Loucy (cell line): Measurements from ENCODE around the gene NEU4.

Experiments used
- EZH2phosphoT487 ChIP-seq: fragments of 200-600 bp; IDR thresholded peaks from 2 replicates; pipeline ENCODE4 v1.6.1; 2018; ENCODE audit warnings: antibody characterized with exemption, mild to moderate bottlenecking, moderate library complexity, borderline replicate concordance
- TF ChIP-seq, protein P1 (sequence below): fragments of 200-600 bp; sonication (generic); conservative IDR thresholded peaks from 2 replicates; pipeline ENCODE4 v1.5.1; 2014; ENCODE audit warnings: mild to moderate bottlenecking, antibody characterized with exemption, low read length

DNA sequence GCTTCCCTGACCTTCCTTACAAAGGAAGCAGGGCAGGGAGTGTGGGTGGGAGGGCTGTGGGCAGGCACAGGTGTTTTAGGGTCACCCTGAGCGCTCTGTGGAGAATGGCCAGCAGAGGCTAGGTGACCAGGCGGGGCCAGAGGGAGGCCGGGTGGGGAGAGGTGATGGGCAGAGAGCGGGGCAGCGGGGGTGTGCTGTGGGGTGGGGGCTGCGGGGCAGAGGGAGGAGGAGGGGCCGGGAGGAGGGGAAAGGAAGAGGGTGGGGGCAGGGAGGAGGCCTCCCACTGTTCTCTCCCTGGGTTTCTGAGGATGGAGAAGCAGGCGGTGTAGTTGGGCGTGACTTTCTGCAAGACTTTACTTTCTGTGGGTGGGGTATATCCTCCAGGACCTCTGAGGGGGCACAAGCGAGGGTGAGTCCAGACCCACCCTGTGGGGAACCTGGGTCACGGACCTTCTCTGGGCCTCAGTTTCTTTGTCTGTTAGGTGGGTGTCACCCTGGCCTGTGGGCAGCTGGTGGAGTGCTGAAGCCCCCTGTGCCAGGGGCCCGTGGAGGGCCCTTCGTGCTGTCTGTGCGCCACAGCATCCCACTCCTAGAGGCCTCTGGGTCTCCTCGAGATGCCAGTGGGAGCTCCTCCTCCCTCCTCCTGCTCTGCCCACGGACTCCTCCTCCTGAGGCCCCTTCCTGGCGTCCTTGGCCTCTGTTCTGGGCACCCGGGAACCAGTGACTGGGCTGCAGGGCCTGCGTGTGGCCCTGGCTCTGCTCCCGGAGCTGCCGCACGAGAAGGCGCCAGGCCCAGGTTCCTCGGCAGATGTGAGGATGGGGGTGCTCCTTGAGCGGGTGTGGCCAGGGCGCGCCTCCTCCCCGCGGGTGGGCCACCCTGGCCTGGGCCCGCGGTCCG, 6.3 kb upstream of the NEU4 start:
- TF ChIP-seq, protein P1, sequence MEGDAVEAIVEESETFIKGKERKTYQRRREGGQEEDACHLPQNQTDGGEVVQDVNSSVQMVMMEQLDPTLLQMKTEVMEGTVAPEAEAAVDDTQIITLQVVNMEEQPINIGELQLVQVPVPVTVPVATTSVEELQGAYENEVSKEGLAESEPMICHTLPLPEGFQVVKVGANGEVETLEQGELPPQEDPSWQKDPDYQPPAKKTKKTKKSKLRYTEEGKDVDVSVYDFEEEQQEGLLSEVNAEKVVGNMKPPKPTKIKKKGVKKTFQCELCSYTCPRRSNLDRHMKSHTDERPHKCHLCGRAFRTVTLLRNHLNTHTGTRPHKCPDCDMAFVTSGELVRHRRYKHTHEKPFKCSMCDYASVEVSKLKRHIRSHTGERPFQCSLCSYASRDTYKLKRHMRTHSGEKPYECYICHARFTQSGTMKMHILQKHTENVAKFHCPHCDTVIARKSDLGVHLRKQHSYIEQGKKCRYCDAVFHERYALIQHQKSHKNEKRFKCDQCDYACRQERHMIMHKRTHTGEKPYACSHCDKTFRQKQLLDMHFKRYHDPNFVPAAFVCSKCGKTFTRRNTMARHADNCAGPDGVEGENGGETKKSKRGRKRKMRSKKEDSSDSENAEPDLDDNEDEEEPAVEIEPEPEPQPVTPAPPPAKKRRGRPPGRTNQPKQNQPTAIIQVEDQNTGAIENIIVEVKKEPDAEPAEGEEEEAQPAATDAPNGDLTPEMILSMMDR: no peak
- TF ChIP-seq EZH2phosphoT487: no peak
